Liver (tissue), 9 donors: ENCODE results near the gene NLRC5. TPM values are rescaled to one million over a fixed set of nuclear protein-coding genes. Genes with fewer than 3 reads are reported as not detected.

Experiments
- DNase-seq: peaks from one replicate; pipeline ENCODE4 v3.0.0-alpha.2; 2017; ENCODE audit warnings: low spot score
- H3K27ac ChIP-seq, 2 donors: one replicate each; pipeline ENCODE4 v1.7.0; 2013; ENCODE audit warnings: inconsistent platforms in 2 of 2, low read length in 2 of 2, control low read depth in 1 of 2, low read depth in 1 of 2, mild to moderate bottlenecking in 1 of 2
- H3K27me3 ChIP-seq, 4 donors: one replicate each; pipeline versions ENCODE4 v1.6.1 to v1.7.0; 2013; ENCODE audit warnings: low read length in 3 of 4, inconsistent platforms in 1 of 4, mild to moderate bottlenecking in 1 of 4, moderate library complexity in 1 of 4; ENCODE audit not compliant: control insufficient read depth in 4 of 4, insufficient read depth in 4 of 4
- H3K36me3 ChIP-seq, 4 donors: one replicate each; pipeline versions ENCODE4 v1.6.1 to v1.7.0; 2013; ENCODE audit warnings: low read length in 3 of 4, mild to moderate bottlenecking in 3 of 4, low read depth in 1 of 4, moderate library complexity in 1 of 4; ENCODE audit not compliant: control insufficient read depth in 4 of 4, insufficient read depth in 3 of 4
- H3K4me1 ChIP-seq, 4 donors: one replicate each; pipeline versions ENCODE4 v1.6.1 to v1.7.0; 2013; ENCODE audit warnings: low read length in 3 of 4, mild to moderate bottlenecking in 3 of 4, moderate library complexity in 1 of 4; ENCODE audit not compliant: control insufficient read depth in 4 of 4, insufficient read depth in 4 of 4
- H3K4me3 ChIP-seq, 3 donors: one replicate each; pipeline versions ENCODE4 v1.6.1 to v1.7.0; 2013; ENCODE audit warnings: low read length in 3 of 3, control low read depth in 1 of 3, low read depth in 1 of 3, mild to moderate bottlenecking in 1 of 3
- H3K9ac ChIP-seq, 2 donors: one replicate each; pipeline ENCODE4 v1.7.0; 2013; ENCODE audit warnings: low read length in 2 of 2, mild to moderate bottlenecking in 2 of 2, moderate library complexity in 2 of 2, control low read depth in 1 of 2, low read depth in 1 of 2
- H3K9me3 ChIP-seq, 4 donors: one replicate each; pipeline versions ENCODE4 v1.6.1 to v1.7.0; 2013; ENCODE audit warnings: low read length in 3 of 4; ENCODE audit not compliant: control insufficient read depth in 4 of 4
- EGR1 ChIP-seq, 2 donors: IDR thresholded peaks; 2 replicates each; pipeline ENCODE4 v1.6.1; 2016 to 2018; ENCODE audit warnings: antibody characterized with exemption in 2 of 2, low read depth in 2 of 2
- FOXA1 ChIP-seq: IDR thresholded peaks from 2 replicates; pipeline ENCODE4 v1.6.1; 2016; ENCODE audit warnings: antibody characterized with exemption
- FOXA2 ChIP-seq: IDR thresholded peaks from 2 replicates; pipeline ENCODE4 v1.6.1; 2016; ENCODE audit warnings: antibody characterized with exemption
- GABPA ChIP-seq, 2 donors: IDR thresholded peaks in 1 of 2; conservative IDR thresholded peaks in 1 of 2; 2 replicates each; pipeline ENCODE4 v1.6.1; 2016; ENCODE audit warnings: antibody characterized with exemption in 2 of 2, mild to moderate bottlenecking in 1 of 2, moderate library complexity in 1 of 2
- HNF4A ChIP-seq, 2 donors: conservative IDR thresholded peaks; 2 replicates each; pipeline ENCODE4 v1.6.1; 2016; ENCODE audit warnings: antibody characterized with exemption in 2 of 2, mild to moderate bottlenecking in 2 of 2
- HNF4G ChIP-seq: IDR thresholded peaks from 2 replicates; pipeline ENCODE4 v1.6.1; 2016; ENCODE audit warnings: antibody characterized with exemption
- JUND ChIP-seq, 2 donors: IDR thresholded peaks; 2 replicates each; pipeline ENCODE4 v1.6.1; 2016; ENCODE audit warnings: antibody characterized with exemption in 2 of 2
- NR2F2 ChIP-seq: IDR thresholded peaks from 2 replicates; pipeline ENCODE4 v1.6.1; 2016; ENCODE audit warnings: antibody characterized with exemption
- RAD21 ChIP-seq, 2 donors: IDR thresholded peaks; 2 replicates each; pipeline ENCODE4 v1.6.1; 2016; ENCODE audit warnings: antibody characterized with exemption in 2 of 2, mild to moderate bottlenecking in 2 of 2
- RXRA ChIP-seq, 2 donors: IDR thresholded peaks; 2 replicates each; pipeline ENCODE4 v1.6.1; 2017 to 2018; ENCODE audit warnings: antibody characterized with exemption in 2 of 2, mild to moderate bottlenecking in 1 of 2
- SP1 ChIP-seq: IDR thresholded peaks from 2 replicates; pipeline ENCODE4 v1.6.1; 2018; ENCODE audit warnings: antibody characterized with exemption, mild to moderate bottlenecking
- TAF1 ChIP-seq: conservative IDR thresholded peaks from 2 replicates; pipeline ENCODE4 v1.6.1; 2016; ENCODE audit warnings: antibody characterized with exemption, mild to moderate bottlenecking
- YY1 ChIP-seq: IDR thresholded peaks from 2 replicates; pipeline ENCODE4 v1.6.1; 2016; ENCODE audit warnings: antibody characterized with exemption, mild to moderate bottlenecking
- WGBS: extraction: QIAGEN DNeasy Blood & Tissue Kit; methylation state at CpG from one replicate; pipeline ENCODE4 v1.1.7; 2013; 5-methylcytosine and 5-hydroxymethylcytosine counted together
- polyA plus RNA-seq, 2 donors: library from polyadenylated mRNA; stranded (reverse) in 1 of 2; unstranded in 1 of 2; fragments of 200-250 nt in 1 of 2; fragments of >200 nt in 1 of 2; fragmentation: Nextera tagmentation in 1 of 2; extraction: Ambion mirVana in 1 of 2; gene quantifications; one replicate each; pipeline versions ENCODE4 v1.2.1 to v1.2.3, GENCODE V29; 2013 to 2015
- total RNA-seq, 2 donors: library from RNA; depleted of rRNA; stranded (reverse); fragments of >200 nt; gene quantifications; one replicate each; pipeline ENCODE4 v1.2.3, GENCODE V29; 2014
- TF ChIP-seq, protein P1 (sequence below): IDR thresholded peaks from 2 replicates; pipeline ENCODE4 v1.6.1; 2016; ENCODE audit warnings: antibody characterized with exemption
- TF ChIP-seq, protein P2 (sequence below): IDR thresholded peaks from 2 replicates; pipeline ENCODE4 v1.6.1; 2016; ENCODE audit warnings: antibody characterized with exemption, mild to moderate bottlenecking
- TF ChIP-seq, protein P3 (sequence below): IDR thresholded peaks from 2 replicates; pipeline ENCODE4 v1.6.1; 2016; ENCODE audit warnings: antibody characterized with exemption
- TF ChIP-seq, protein P4 (sequence below): IDR thresholded peaks from 2 replicates; pipeline ENCODE4 v1.6.1; 2016; ENCODE audit warnings: antibody characterized with exemption
- TF ChIP-seq, protein P5 (sequence below): fragments of 150-350 bp; IDR thresholded peaks from 2 replicates; pipeline ENCODE4 v1.5.1; 2017; ENCODE audit warnings: improper control_type of control experiment, low read depth, low read length; ENCODE audit not compliant: missing input control
- donor health status: healthy.
- donor health status: healthy.
- donor health status: healthy.
- donor health status: healthy.
- donor health status: healthy.

The NLRC5 gene
- total and polyA plus RNA-seq, 4 donors: 4.7 to 23.3 (median 8.8) TPM

DNA sequence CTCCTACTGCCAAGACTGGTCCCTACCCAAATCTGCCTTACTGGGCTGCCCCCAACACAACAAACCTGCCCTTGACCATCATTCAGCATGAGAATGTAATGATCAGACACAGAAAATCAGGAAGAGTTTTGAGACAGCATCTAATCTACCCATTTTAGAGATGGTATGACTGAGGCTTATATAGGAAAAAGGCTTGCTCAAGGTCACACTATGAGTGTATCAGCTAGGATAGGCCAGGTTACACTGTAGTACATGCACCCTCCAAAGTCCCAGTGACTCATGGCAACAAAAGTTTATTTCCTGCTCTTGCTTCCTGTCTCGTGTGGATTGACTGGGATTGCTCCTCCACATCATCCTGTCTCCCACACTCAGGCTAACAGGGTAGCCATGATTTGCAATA, 27.9 kb downstream of the NLRC5 start (continued):
- TF ChIP-seq, protein P1, sequence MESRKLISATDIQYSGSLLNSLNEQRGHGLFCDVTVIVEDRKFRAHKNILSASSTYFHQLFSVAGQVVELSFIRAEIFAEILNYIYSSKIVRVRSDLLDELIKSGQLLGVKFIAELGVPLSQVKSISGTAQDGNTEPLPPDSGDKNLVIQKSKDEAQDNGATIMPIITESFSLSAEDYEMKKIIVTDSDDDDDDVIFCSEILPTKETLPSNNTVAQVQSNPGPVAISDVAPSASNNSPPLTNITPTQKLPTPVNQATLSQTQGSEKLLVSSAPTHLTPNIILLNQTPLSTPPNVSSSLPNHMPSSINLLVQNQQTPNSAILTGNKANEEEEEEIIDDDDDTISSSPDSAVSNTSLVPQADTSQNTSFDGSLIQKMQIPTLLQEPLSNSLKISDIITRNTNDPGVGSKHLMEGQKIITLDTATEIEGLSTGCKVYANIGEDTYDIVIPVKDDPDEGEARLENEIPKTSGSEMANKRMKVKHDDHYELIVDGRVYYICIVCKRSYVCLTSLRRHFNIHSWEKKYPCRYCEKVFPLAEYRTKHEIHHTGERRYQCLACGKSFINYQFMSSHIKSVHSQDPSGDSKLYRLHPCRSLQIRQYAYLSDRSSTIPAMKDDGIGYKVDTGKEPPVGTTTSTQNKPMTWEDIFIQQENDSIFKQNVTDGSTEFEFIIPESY: no peak
- TF ChIP-seq GABPA (IDR thresholded peaks at IDR 0.05 in 1 of 2, conservative IDR thresholded peaks at IDR 0.05 in 1 of 2): no peak
- no peak for TF ChIP-seq RAD21 (IDR thresholded peaks at IDR 0.05)

DNA sequence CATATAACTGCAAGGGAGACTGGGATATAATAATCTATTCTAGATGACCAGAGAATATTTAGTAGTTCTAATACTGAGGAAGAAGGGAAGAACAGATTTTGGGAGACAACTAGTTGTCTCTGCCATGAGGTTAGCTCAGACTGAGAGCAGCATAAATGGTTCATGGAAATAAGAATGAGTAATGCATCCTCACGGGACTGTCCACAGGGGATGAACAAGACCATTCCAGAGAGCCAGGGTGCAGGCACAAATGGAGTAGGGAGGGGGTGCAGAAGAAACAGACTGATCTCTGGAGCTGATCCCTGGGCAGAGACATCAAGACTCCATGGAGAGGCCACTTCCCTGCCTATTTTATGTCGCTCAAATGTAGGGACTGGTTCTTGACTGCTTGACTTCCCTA, 30.4 kb downstream of the NLRC5 start:
- no peak overlapping the region for H3K4me3 ChIP-seq
- peaks cover 10 to 18% (median 13%) of the 10 kb centered on the region in 4 donors for H3K36me3 ChIP-seq
- 82% methylated on average over 2 of the region's 2 CpGs for WGBS
- no peaks in the 10 kb centered on the region for H3K9me3 ChIP-seq
- no peak overlapping the region for H3K9ac ChIP-seq
- no peak for DNase-seq
- no peak overlapping the region for H3K27ac ChIP-seq
- TF ChIP-seq, protein P2, sequence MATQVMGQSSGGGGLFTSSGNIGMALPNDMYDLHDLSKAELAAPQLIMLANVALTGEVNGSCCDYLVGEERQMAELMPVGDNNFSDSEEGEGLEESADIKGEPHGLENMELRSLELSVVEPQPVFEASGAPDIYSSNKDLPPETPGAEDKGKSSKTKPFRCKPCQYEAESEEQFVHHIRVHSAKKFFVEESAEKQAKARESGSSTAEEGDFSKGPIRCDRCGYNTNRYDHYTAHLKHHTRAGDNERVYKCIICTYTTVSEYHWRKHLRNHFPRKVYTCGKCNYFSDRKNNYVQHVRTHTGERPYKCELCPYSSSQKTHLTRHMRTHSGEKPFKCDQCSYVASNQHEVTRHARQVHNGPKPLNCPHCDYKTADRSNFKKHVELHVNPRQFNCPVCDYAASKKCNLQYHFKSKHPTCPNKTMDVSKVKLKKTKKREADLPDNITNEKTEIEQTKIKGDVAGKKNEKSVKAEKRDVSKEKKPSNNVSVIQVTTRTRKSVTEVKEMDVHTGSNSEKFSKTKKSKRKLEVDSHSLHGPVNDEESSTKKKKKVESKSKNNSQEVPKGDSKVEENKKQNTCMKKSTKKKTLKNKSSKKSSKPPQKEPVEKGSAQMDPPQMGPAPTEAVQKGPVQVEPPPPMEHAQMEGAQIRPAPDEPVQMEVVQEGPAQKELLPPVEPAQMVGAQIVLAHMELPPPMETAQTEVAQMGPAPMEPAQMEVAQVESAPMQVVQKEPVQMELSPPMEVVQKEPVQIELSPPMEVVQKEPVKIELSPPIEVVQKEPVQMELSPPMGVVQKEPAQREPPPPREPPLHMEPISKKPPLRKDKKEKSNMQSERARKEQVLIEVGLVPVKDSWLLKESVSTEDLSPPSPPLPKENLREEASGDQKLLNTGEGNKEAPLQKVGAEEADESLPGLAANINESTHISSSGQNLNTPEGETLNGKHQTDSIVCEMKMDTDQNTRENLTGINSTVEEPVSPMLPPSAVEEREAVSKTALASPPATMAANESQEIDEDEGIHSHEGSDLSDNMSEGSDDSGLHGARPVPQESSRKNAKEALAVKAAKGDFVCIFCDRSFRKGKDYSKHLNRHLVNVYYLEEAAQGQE: no peak
- no peak for TF ChIP-seq FOXA2
- no peak for TF ChIP-seq RXRA (IDR thresholded peaks at IDR 0.05)
- TF ChIP-seq, protein P3, sequence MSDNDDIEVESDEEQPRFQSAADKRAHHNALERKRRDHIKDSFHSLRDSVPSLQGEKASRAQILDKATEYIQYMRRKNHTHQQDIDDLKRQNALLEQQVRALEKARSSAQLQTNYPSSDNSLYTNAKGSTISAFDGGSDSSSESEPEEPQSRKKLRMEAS: no peak
- TF ChIP-seq, protein P4, sequence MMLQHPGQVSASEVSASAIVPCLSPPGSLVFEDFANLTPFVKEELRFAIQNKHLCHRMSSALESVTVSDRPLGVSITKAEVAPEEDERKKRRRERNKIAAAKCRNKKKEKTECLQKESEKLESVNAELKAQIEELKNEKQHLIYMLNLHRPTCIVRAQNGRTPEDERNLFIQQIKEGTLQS: no peak
- TF ChIP-seq TAF1: no peak
- TF ChIP-seq SP1: no peak
- TF ChIP-seq FOXA1: no peak
- TF ChIP-seq, protein P1: no peak
- TF ChIP-seq, protein P5, sequence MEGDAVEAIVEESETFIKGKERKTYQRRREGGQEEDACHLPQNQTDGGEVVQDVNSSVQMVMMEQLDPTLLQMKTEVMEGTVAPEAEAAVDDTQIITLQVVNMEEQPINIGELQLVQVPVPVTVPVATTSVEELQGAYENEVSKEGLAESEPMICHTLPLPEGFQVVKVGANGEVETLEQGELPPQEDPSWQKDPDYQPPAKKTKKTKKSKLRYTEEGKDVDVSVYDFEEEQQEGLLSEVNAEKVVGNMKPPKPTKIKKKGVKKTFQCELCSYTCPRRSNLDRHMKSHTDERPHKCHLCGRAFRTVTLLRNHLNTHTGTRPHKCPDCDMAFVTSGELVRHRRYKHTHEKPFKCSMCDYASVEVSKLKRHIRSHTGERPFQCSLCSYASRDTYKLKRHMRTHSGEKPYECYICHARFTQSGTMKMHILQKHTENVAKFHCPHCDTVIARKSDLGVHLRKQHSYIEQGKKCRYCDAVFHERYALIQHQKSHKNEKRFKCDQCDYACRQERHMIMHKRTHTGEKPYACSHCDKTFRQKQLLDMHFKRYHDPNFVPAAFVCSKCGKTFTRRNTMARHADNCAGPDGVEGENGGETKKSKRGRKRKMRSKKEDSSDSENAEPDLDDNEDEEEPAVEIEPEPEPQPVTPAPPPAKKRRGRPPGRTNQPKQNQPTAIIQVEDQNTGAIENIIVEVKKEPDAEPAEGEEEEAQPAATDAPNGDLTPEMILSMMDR: no peak
- no peak for TF ChIP-seq HNF4G
- TF ChIP-seq YY1: no peak
- TF ChIP-seq JUND (IDR thresholded peaks at IDR 0.05): no peak
- TF ChIP-seq HNF4A (conservative IDR thresholded peaks at IDR 0.05): no peak
- no peak for TF ChIP-seq EGR1 (IDR thresholded peaks at IDR 0.05; ENCODE audit: low read depth in 2 of 2)
- TF ChIP-seq RAD21 (IDR thresholded peaks at IDR 0.05): no peak
- no peak for TF ChIP-seq GABPA (IDR thresholded peaks at IDR 0.05 in 1 of 2, conservative IDR thresholded peaks at IDR 0.05 in 1 of 2)
- no peak for TF ChIP-seq NR2F2
- H3K27me3 ChIP-seq: no peaks in the 10 kb centered on the region
- no peaks in the 10 kb centered on the region for H3K4me1 ChIP-seq
